ENCODE measurements around the gene UNC45B. TPM values are rescaled to one million over a fixed set of nuclear protein-coding genes. Genes with fewer than 3 reads are reported as not detected.

UNC45B gene
- total and polyA plus RNA-seq, 2 of the 4 experiments (the other 2 are of a cell fraction): not detected

GRCh38 chr17:35103271-35103670 lies 44.3 kb upstream of the UNC45B start:
- peaks cover 3 to 7% of the 10 kb centered on the region in 2 experiments; a peak in 3 of 4 replicates for H3K79me1 ChIP-seq (ENCODE audit: low read depth in 1 of 2, low read length in 2 of 2)
- peaks cover 46% of the 10 kb centered on the region for H3K36me3 ChIP-seq (ENCODE audit: control insufficient read depth, insufficient read depth, low read length)
- CTCF ChIA-PET: no interaction called here
- intact Hi-C loops (cut with micrococcal nuclease) (no loop called here), in situ Hi-C loops (cut with MboI; ENCODE audit: low sequenced_read_pairs) (loop anchor here (25.0 kb wide), 2 partner anchors 466 to 841 kb away; partner anchors contain the start of genes CCL2 and CCL7), dilution Hi-C loops (cut with HindIII; ENCODE audit: low sequenced_read_pairs, unreplicated experiment) (no loop called here)
- ATAC-seq (ENCODE audit: low read depth): no peak
- H3K27ac ChIP-seq (ENCODE audit: insufficient read depth, low read length): no peak overlapping the region
- H2AFZ ChIP-seq (replicated peaks; ENCODE audit: low read length, poor library complexity): no peak overlapping the region
- H3K4ac ChIP-seq (ENCODE audit: low read depth, low read length): no peak overlapping the region
- no peak overlapping the region for H2BK120ac ChIP-seq (ENCODE audit: low read depth, low read length)
- no peak overlapping the region for H2BK20ac ChIP-seq (ENCODE audit: low read depth, low read length)
- H3K9ac ChIP-seq (ENCODE audit: low read depth, low read length): no peak overlapping the region
- H3K23ac ChIP-seq (ENCODE audit: low read depth, low read length): no peak overlapping the region
- H2AK9ac ChIP-seq (replicated peaks; ENCODE audit: low read depth, low read length, poor library complexity): peak overlapping the region; percentile 10
- no peak overlapping the region for H2BK5ac ChIP-seq (ENCODE audit: low read depth, low read length, poor library complexity, severe bottlenecking)
- no peaks in the 10 kb centered on the region for H4K20me1 ChIP-seq (ENCODE audit: insufficient read depth, low read length)
- no peak overlapping the region for H2AK5ac ChIP-seq (ENCODE audit: low read depth, low read length)
- H3K56ac ChIP-seq (ENCODE audit: extremely low read depth, insufficient read depth, low read length): no peak overlapping the region
- no peaks in the 10 kb centered on the region for H3K27me3 ChIP-seq (ENCODE audit: control insufficient read depth, insufficient read depth, low read length)
- H3K9me3 ChIP-seq (ENCODE audit: control insufficient read depth, insufficient read depth, low read length): no peaks in the 10 kb centered on the region
- POLR2A ChIA-PET (ENCODE audit: unreplicated experiment): no interaction called here
- no peak overlapping the region for H3K4me3 ChIP-seq (ENCODE audit: insufficient read depth, low read depth, low read length)
- no peak overlapping the region for H3K4me2 ChIP-seq (ENCODE audit: low read depth, low read length)
- no peak for TF ChIP-seq MAZ (IDR thresholded peaks at IDR 0.05; ENCODE audit: borderline replicate concordance, low read depth, low read length)
- TF ChIP-seq ELK1 (IDR thresholded peaks at IDR 0.05; ENCODE audit: borderline replicate concordance, low read depth, low read length): no peak
- no peak for TF ChIP-seq MXI1 (IDR thresholded peaks at IDR 0.05; ENCODE audit: borderline replicate concordance, low read depth, low read length)
- no peak for TF ChIP-seq POLR2A (IDR thresholded peaks at IDR 0.05; ENCODE audit: low read depth, low read length)
- TF ChIP-seq RCOR1 (IDR thresholded peaks at IDR 0.05; ENCODE audit: insufficient replicate concordance, low read length): no peak
- no peak for TF ChIP-seq USF2 (IDR thresholded peaks at IDR 0.05; ENCODE audit: low read depth, low read length)
- no peak for TF ChIP-seq CHD1 (IDR thresholded peaks at IDR 0.05; ENCODE audit: low read depth, low read length)
- TF ChIP-seq RAD21 (IDR thresholded peaks at IDR 0.05; ENCODE audit: low read length): no peak
- no peak for TF ChIP-seq MAFK (IDR thresholded peaks at IDR 0.05; ENCODE audit: low read depth, low read length)
- no peak for TF ChIP-seq BHLHE40 (IDR thresholded peaks at IDR 0.05; ENCODE audit: low read depth, low read length)
- TF ChIP-seq CEBPB (IDR thresholded peaks at IDR 0.05; ENCODE audit: low read depth, low read length): no peak
- TF ChIP-seq, protein P1, sequence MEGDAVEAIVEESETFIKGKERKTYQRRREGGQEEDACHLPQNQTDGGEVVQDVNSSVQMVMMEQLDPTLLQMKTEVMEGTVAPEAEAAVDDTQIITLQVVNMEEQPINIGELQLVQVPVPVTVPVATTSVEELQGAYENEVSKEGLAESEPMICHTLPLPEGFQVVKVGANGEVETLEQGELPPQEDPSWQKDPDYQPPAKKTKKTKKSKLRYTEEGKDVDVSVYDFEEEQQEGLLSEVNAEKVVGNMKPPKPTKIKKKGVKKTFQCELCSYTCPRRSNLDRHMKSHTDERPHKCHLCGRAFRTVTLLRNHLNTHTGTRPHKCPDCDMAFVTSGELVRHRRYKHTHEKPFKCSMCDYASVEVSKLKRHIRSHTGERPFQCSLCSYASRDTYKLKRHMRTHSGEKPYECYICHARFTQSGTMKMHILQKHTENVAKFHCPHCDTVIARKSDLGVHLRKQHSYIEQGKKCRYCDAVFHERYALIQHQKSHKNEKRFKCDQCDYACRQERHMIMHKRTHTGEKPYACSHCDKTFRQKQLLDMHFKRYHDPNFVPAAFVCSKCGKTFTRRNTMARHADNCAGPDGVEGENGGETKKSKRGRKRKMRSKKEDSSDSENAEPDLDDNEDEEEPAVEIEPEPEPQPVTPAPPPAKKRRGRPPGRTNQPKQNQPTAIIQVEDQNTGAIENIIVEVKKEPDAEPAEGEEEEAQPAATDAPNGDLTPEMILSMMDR (conservative IDR thresholded peaks at IDR 0.05; ENCODE audit: low read depth, low read length): no peak
- no peak for TF ChIP-seq SMC3 (IDR thresholded peaks at IDR 0.05; ENCODE audit: low read depth, low read length)
- TF ChIP-seq FOS (IDR thresholded peaks at IDR 0.05; ENCODE audit: low read depth, low read length): no peak
- no peaks in the 10 kb centered on the region for H3K9me1 ChIP-seq (ENCODE audit: insufficient read depth, low read length)
- no peak overlapping the region for H3K18ac ChIP-seq (ENCODE audit: low read depth, low read length)
- no peak for DNase-seq
- no peaks in the 10 kb centered on the region for H3K4me1 ChIP-seq (ENCODE audit: control insufficient read depth, insufficient read depth, low read length)
- no peak overlapping the region for H2BK15ac ChIP-seq (ENCODE audit: low read depth, low read length)
- H3K14ac ChIP-seq (replicated peaks; ENCODE audit: low read depth, low read length): no peak overlapping the region
- no peak overlapping the region for H4K8ac ChIP-seq (ENCODE audit: low read depth in 2 of 2, low read length in 2 of 2)
- no TSS peak for BruUV-seq (replicated peaks)
- H4K5ac ChIP-seq (ENCODE audit: low read depth, low read length): no peak overlapping the region
- no peak overlapping the region for H4K91ac ChIP-seq (ENCODE audit: insufficient read depth, low read depth, low read length)
- no CpG with 5 or more reads among the region's 5 CpGs for WGBS, 2 experiments (ENCODE audit: extremely low coverage in 2 of 2, insufficient read length in 1 of 2)

Measured in IMR-90 (cell line).